ENCODE data around the gene ENPP1.

GRCh38 chr6:131900231-131900630 lies 92.4 kb downstream of the ENPP1 start:
- TF ChIP-seq POLR2A (IDR thresholded peaks at IDR 0.05; ENCODE audit: low read depth) = no peak
- TF ChIP-seq, protein P1, sequence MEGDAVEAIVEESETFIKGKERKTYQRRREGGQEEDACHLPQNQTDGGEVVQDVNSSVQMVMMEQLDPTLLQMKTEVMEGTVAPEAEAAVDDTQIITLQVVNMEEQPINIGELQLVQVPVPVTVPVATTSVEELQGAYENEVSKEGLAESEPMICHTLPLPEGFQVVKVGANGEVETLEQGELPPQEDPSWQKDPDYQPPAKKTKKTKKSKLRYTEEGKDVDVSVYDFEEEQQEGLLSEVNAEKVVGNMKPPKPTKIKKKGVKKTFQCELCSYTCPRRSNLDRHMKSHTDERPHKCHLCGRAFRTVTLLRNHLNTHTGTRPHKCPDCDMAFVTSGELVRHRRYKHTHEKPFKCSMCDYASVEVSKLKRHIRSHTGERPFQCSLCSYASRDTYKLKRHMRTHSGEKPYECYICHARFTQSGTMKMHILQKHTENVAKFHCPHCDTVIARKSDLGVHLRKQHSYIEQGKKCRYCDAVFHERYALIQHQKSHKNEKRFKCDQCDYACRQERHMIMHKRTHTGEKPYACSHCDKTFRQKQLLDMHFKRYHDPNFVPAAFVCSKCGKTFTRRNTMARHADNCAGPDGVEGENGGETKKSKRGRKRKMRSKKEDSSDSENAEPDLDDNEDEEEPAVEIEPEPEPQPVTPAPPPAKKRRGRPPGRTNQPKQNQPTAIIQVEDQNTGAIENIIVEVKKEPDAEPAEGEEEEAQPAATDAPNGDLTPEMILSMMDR (IDR thresholded peaks at IDR 0.05) = no peak
- TF ChIP-seq POLR2AphosphoS5 (IDR thresholded peaks at IDR 0.05) = no peak

Measured in esophagus muscularis mucosa (tissue), 3 donors.